Measurements from ENCODE around the gene DAP. TPM values are rescaled to one million over a fixed set of nuclear protein-coding genes. Genes with fewer than 3 reads are reported as not detected.
A peak's percentile ranks its signal among the peaks of the same experiment; 100 is the strongest.

Gene DAP
- total RNA-seq, 1 experiment from 2014 or later, result 47.2 TPM

GRCh38 chr5:10775646-10776045 lies 14.6 kb upstream of the DAP start:
- Mint-ChIP-seq H3K9me3 (peaks cover 15 to 17% of the 10 kb centered on the region in 2 experiments), H3K4me1 (no peaks in the 10 kb centered on the region), H3K27me3 (ENCODE audit: low read depth) (peaks cover 14% of the 10 kb centered on the region), H3K36me3 (ENCODE audit: insufficient read depth in 1 of 3, low read depth in 3 of 3) (peaks cover 3 to 12% (median 9%) of the 10 kb centered on the region in 3 experiments; a peak in 4 of 7 replicates), H3K4me3 (no peak overlapping the region), H3K27ac (no peak overlapping the region)
- TF ChIP-seq, protein P1, sequence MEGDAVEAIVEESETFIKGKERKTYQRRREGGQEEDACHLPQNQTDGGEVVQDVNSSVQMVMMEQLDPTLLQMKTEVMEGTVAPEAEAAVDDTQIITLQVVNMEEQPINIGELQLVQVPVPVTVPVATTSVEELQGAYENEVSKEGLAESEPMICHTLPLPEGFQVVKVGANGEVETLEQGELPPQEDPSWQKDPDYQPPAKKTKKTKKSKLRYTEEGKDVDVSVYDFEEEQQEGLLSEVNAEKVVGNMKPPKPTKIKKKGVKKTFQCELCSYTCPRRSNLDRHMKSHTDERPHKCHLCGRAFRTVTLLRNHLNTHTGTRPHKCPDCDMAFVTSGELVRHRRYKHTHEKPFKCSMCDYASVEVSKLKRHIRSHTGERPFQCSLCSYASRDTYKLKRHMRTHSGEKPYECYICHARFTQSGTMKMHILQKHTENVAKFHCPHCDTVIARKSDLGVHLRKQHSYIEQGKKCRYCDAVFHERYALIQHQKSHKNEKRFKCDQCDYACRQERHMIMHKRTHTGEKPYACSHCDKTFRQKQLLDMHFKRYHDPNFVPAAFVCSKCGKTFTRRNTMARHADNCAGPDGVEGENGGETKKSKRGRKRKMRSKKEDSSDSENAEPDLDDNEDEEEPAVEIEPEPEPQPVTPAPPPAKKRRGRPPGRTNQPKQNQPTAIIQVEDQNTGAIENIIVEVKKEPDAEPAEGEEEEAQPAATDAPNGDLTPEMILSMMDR (conservative IDR thresholded peaks at IDR 0.05), result peak; percentile 49
- Histone ChIP-seq H3K4me2 (ENCODE audit: insufficient read depth, insufficient read length, low read length) (no peak overlapping the region), H2BK120ac (ENCODE audit: low read depth, low read length, poor library complexity, severe bottlenecking) (no peak overlapping the region), H4K20me1 (ENCODE audit: control insufficient read depth, insufficient read depth, insufficient read length) (no peaks in the 10 kb centered on the region), H3K14ac (ENCODE audit: insufficient read depth, low read length) (no peak overlapping the region), H3K23ac (ENCODE audit: insufficient read length, low read depth, low read length) (no peak overlapping the region), H2AK5ac (ENCODE audit: insufficient read length, low read length) (no peak overlapping the region), H4K91ac (ENCODE audit: insufficient read length, low read depth, low read length) (no peak overlapping the region), H2BK20ac (ENCODE audit: low read depth, low read length, poor library complexity, severe bottlenecking) (no peak overlapping the region), H3K79me1 (ENCODE audit: insufficient read depth, low read depth, low read length, poor library complexity, severe bottlenecking) (no peaks in the 10 kb centered on the region), H3K79me2 (ENCODE audit: insufficient read depth, low read length) (no peaks in the 10 kb centered on the region), H3K56ac (ENCODE audit: insufficient read length, low read depth, low read length) (no peak overlapping the region), H2BK15ac (ENCODE audit: low read depth, low read length) (no peak overlapping the region), H2BK5ac (ENCODE audit: insufficient read length, low read length) (no peak overlapping the region), H2BK12ac (ENCODE audit: insufficient read length, low read depth, low read length) (no peak overlapping the region), H3T11ph (ENCODE audit: low read length) (no peak overlapping the region), H4K5ac (ENCODE audit: insufficient read length, low read depth, low read length) (no peak overlapping the region), H3K9me3 (ENCODE audit: control insufficient read depth, low read depth, low read length) (peaks cover 12% of the 10 kb centered on the region), H3K27me3 (ENCODE audit: insufficient read depth, low read length) (no peaks in the 10 kb centered on the region), H2AFZ (ENCODE audit: low read length) (no peak overlapping the region), H3K4me1 (ENCODE audit: insufficient read depth, low read length) (no peaks in the 10 kb centered on the region), H3K23me2 (ENCODE audit: insufficient read length, low read depth, low read length, poor library complexity, severe bottlenecking) (no peaks in the 10 kb centered on the region), H3K9ac (ENCODE audit: extremely low read depth, insufficient read length, low read length) (no peak overlapping the region), H3K4ac (ENCODE audit: low read depth, low read length) (no peak overlapping the region), H3K18ac (ENCODE audit: insufficient read length, low read depth, low read length) (no peak overlapping the region), H4K8ac (replicated peaks; ENCODE audit: insufficient read length, low read depth, low read length) (no peak overlapping the region), H3K27ac (ENCODE audit: insufficient read length, low read depth, low read length) (no peak overlapping the region)
- DNase-seq, result no peak
- no CpG with 5 or more reads among the region's 4 CpGs for WGBS (ENCODE audit: extremely low coverage, insufficient read length, low lambda C conversion rate)

Data from H9 (cell line).